HepG2 (cell line): ENCODE data around the gene AGBL3. TPM values are rescaled to one million over a fixed set of nuclear protein-coding genes. Genes with fewer than 3 reads are reported as not detected.

Experiments used
- AHR ChIP-seq: IDR thresholded peaks from 2 replicates; pipeline ENCODE4 v1.6.1; 2018; ENCODE audit warnings: missing genetic modification reagents, missing compliant biosample characterization
- ATF6 ChIP-seq: sonication (generic); formaldehyde crosslinking; conservative IDR thresholded peaks from 2 replicates; pipeline ENCODE4 v1.4.0; 2020; ENCODE audit warnings: missing genetic modification reagents
- GATAD2A ChIP-seq: IDR thresholded peaks from 2 replicates; pipeline ENCODE4 v1.6.1; 2016
- GFI1 ChIP-seq: sonication (generic); formaldehyde crosslinking; IDR thresholded peaks from 2 replicates; pipeline ENCODE4 v1.5.0; 2020; ENCODE audit warnings: missing genetic modification reagents, mild to moderate bottlenecking, borderline replicate concordance
- HES4 ChIP-seq: sonication (generic); formaldehyde crosslinking; IDR thresholded peaks from 2 replicates; pipeline ENCODE4 v1.9.0; 2021; ENCODE audit warnings: mild to moderate bottlenecking, missing genetic modification reagents, borderline replicate concordance
- HNRNPH1 ChIP-seq: fragments of 200-400 bp; formaldehyde crosslinking; optimal IDR thresholded peaks from 2 replicates; pipeline ENCODE3; 2017; ENCODE audit warnings: mild to moderate bottlenecking, low read depth, low read length
- KAT7 ChIP-seq: IDR thresholded peaks from 2 replicates; pipeline ENCODE4 v1.6.1; 2018; ENCODE audit warnings: borderline replicate concordance, missing compliant biosample characterization
- KDM1A ChIP-seq: IDR thresholded peaks from 2 replicates; pipeline ENCODE4 v1.6.1; 2016; ENCODE audit warnings: missing compliant biosample characterization
- MAX ChIP-seq: IDR thresholded peaks from 2 replicates; pipeline ENCODE4 v1.6.1; 2012; ENCODE audit warnings: inconsistent platforms
- MAZ ChIP-seq, 2 experiments: sonication (generic) in 1 of 2; formaldehyde crosslinking in 1 of 2; IDR thresholded peaks; 2 replicates each; pipeline versions ENCODE4 v1.5.0 to v1.6.1; 2012 to 2020; ENCODE audit warnings: low read depth in 2 of 2, mild to moderate bottlenecking in 2 of 2, borderline replicate concordance in 1 of 2, improper control_type of control experiment in 1 of 2, low read length in 1 of 2, missing genetic modification reagents in 1 of 2, moderate library complexity in 1 of 2
- MEF2D ChIP-seq: sonication (generic); formaldehyde crosslinking; IDR thresholded peaks from 2 replicates; pipeline ENCODE4 v1.5.1; 2020; ENCODE audit warnings: mild to moderate bottlenecking, missing genetic modification reagents
- NR1H2 ChIP-seq: sonication (generic); formaldehyde crosslinking; IDR thresholded peaks from 2 replicates; pipeline ENCODE4 v1.8.1; 2022; ENCODE audit warnings: low read depth, missing genetic modification reagents, borderline replicate concordance
- NR2F6 ChIP-seq, 2 experiments: IDR thresholded peaks; 2 replicates each; pipeline ENCODE4 v1.6.1; 2016; ENCODE audit warnings: antibody characterized with exemption in 1 of 2, mild to moderate bottlenecking in 1 of 2
- ZBED4 ChIP-seq: sonication (generic); formaldehyde crosslinking; IDR thresholded peaks from 2 replicates; pipeline ENCODE4 v1.4.0; 2020; ENCODE audit warnings: missing genetic modification reagents, borderline replicate concordance
- ZFP36L2 ChIP-seq: sonication (generic); formaldehyde crosslinking; IDR thresholded peaks from 2 replicates; pipeline ENCODE4 v1.4.0; 2020; ENCODE audit warnings: missing genetic modification reagents
- ZNF777 ChIP-seq: sonication (generic); formaldehyde crosslinking; IDR thresholded peaks from 2 replicates; pipeline ENCODE4 v1.4.0; 2020; ENCODE audit warnings: missing genetic modification reagents
- polyA plus RNA-seq, 8 experiments: library from polyadenylated mRNA; depleted of rRNA in 3 of 8; stranded (reverse) in 7 of 8; unstranded in 1 of 8; fragments of >200 nt; fragmentation: Illumina TruSeq in 4 of 8; extraction: Trizol in 4 of 8; gene quantifications; 2 replicates each; pipeline versions ENCODE4 v1.2.1 to v1.2.3, GENCODE V29; 2011 to 2016; ENCODE audit warnings: low read depth in 4 of 8, missing spikeins in 1 of 8, mixed read lengths in 1 of 8; ENCODE audit not compliant: insufficient read depth in 1 of 8
- total RNA-seq, 5 experiments: library from RNA; depleted of rRNA; stranded (reverse); fragments of >200 nt; fragmentation: Illumina TruSeq; extraction: Trizol; gene quantifications; 2 replicates each; pipeline ENCODE4 v1.2.3, GENCODE V29; 2016; ENCODE audit warnings: low read depth in 1 of 5
- TF ChIP-seq, protein P1 (sequence below): sonication (generic); formaldehyde crosslinking; IDR thresholded peaks from 2 replicates; pipeline ENCODE4 v1.4.0; 2020; ENCODE audit warnings: missing genetic modification reagents
- TF ChIP-seq, protein P2 (sequence below): sonication (generic); formaldehyde crosslinking; IDR thresholded peaks from 2 replicates; pipeline ENCODE4 v1.5.1; 2020; ENCODE audit warnings: missing genetic modification reagents, mild to moderate bottlenecking, borderline replicate concordance

The AGBL3 gene
- total and polyA plus RNA-seq, 2 of the 13 experiments (the other 11 are each of a cell fraction or from before 2014, with no cell fraction given): 2.2 to 7.2 TPM

GRCh38 chr7:135147899-135148721 lies 161.8 kb downstream of the AGBL3 start, which contains the start of gene TMEM140 (continued):
- TF ChIP-seq, protein P1, sequence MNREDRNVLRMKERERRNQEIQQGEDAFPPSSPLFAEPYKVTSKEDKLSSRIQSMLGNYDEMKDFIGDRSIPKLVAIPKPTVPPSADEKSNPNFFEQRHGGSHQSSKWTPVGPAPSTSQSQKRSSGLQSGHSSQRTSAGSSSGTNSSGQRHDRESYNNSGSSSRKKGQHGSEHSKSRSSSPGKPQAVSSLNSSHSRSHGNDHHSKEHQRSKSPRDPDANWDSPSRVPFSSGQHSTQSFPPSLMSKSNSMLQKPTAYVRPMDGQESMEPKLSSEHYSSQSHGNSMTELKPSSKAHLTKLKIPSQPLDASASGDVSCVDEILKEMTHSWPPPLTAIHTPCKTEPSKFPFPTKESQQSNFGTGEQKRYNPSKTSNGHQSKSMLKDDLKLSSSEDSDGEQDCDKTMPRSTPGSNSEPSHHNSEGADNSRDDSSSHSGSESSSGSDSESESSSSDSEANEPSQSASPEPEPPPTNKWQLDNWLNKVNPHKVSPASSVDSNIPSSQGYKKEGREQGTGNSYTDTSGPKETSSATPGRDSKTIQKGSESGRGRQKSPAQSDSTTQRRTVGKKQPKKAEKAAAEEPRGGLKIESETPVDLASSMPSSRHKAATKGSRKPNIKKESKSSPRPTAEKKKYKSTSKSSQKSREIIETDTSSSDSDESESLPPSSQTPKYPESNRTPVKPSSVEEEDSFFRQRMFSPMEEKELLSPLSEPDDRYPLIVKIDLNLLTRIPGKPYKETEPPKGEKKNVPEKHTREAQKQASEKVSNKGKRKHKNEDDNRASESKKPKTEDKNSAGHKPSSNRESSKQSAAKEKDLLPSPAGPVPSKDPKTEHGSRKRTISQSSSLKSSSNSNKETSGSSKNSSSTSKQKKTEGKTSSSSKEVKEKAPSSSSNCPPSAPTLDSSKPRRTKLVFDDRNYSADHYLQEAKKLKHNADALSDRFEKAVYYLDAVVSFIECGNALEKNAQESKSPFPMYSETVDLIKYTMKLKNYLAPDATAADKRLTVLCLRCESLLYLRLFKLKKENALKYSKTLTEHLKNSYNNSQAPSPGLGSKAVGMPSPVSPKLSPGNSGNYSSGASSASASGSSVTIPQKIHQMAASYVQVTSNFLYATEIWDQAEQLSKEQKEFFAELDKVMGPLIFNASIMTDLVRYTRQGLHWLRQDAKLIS: no peak; the same call in 1 of the 2 replicates
- TF ChIP-seq HES4 (CRISPR knock-in tag) (no peak), AHR (CRISPR knock-in tag) (no peak), ZNF777 (CRISPR knock-in tag) (no peak), NR1H2 (CRISPR knock-in tag) (no peak), GFI1 (CRISPR knock-in tag) (peak; percentile 78; the same call in 1 of the 2 replicates), NR2F6 (IDR thresholded peaks at IDR 0.05) (peak; percentile 62), NR2F6 (CRISPR knock-in tag; IDR thresholded peaks at IDR 0.05) (peak; percentile 83), HNRNPH1 (no peak), KDM1A (no peak), MAZ (IDR thresholded peaks at IDR 0.05; ENCODE audit: borderline replicate concordance, low read depth, low read length) (no peak), MAZ (CRISPR knock-in tag; IDR thresholded peaks at IDR 0.05; ENCODE audit: low read depth) (peak; percentile 60), ZBED4 (CRISPR knock-in tag) (no peak), ATF6 (no peak), KAT7 (CRISPR knock-in tag) (peak; percentile 90), ZFP36L2 (CRISPR knock-in tag) (no peak), MEF2D (CRISPR knock-in tag) (no peak), MAX (peak; percentile 71), GATAD2A (CRISPR knock-in tag) (peak; percentile 89)
- TF ChIP-seq, protein P2, sequence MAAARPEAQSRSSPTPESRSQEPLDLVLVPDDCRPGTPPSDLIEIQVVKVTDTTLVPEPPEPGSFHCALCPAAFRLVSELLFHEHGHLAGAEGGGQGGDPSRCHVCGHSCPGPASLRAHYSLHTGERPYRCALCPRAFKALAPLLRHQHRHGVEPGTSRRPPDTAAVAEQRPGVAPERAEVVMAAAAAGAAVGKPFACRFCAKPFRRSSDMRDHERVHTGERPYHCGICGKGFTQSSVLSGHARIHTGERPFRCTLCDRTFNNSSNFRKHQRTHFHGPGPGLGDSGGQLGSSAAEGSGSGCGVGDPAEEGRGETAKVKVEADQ (CRISPR knock-in tag): no peak
